Left cardiac atrium (tissue), 2 donors: ENCODE measurements around the gene PLPPR2. TPM values are rescaled to one million over a fixed set of nuclear protein-coding genes. Genes with fewer than 3 reads are reported as not detected.

ENCODE experiments used
- total RNA-seq, 2 donors: library from RNA; stranded (reverse); fragmentation: NEBNext Ultra II Directional; extraction: Animal tissue kit (Norgen Biotek cat#: 25700); gene quantifications; one replicate each; pipeline ENCODE4 v1.2.1, GENCODE V29; 2021
- donor health status: DM: no; HTN: yes; CAD: no; lungs with severe emphysema.
- donor health status: DM: yes; HTN: yes; CAD: no.

The PLPPR2 gene
- total RNA-seq, 2 donors from 2014 or later: 23.5 to 28.3 TPM

Other genes starting within 250 kb of the PLPPR2 start
- 1 to 10 TPM; 3.4 to 3.9 TPM for gene SPC24, start 199.7 kb upstream of the PLPPR2 start, total RNA-seq
- 100 to 1,000 TPM; 238 to 255 TPM for gene KANK2, start 157.9 kb upstream of the PLPPR2 start, total RNA-seq
- gene ANGPTL8, start 115.8 kb upstream of the PLPPR2 start, total RNA-seq: 10 to 100 TPM in 1 of 2 donors, 1 to 10 TPM in 1; 4.0 to 20.3 TPM
- 10 to 100 TPM; 37.5 to 61.1 TPM for gene DOCK6, start 92.9 kb upstream of the PLPPR2 start, total RNA-seq
- not detected for gene TSPAN16, start 59.3 kb upstream of the PLPPR2 start, total RNA-seq
- 10 to 100 TPM; 12.2 to 14.2 TPM for gene RAB3D, start 15.8 kb upstream of the PLPPR2 start, total RNA-seq
- gene TMEM205, start 9.2 kb upstream of the PLPPR2 start, total RNA-seq: 10 to 100 TPM; 89.9 to 96.6 TPM
- gene CCDC159, start 8.9 kb upstream of the PLPPR2 start, total RNA-seq: 10 to 100 TPM; 16.4 to 20.0 TPM
- gene SWSAP1, start 19.2 kb downstream of the PLPPR2 start, total RNA-seq: 1 to 10 TPM; 1.3 to 1.5 TPM
- 1 to 10 TPM; 7.5 to 7.7 TPM for gene EPOR, start 28.9 kb downstream of the PLPPR2 start, total RNA-seq
- 10 to 100 TPM; 11.3 to 15.1 TPM for gene RGL3, start 63.9 kb downstream of the PLPPR2 start, total RNA-seq
- under 1 TPM; 0.56 to 0.68 TPM for gene ODAD3, start 79.7 kb downstream of the PLPPR2 start, total RNA-seq
- 100 to 1,000 TPM; 132 to 139 TPM for gene PRKCSH, start 80.2 kb downstream of the PLPPR2 start, total RNA-seq
- under 1 TPM; 0.24 to 0.50 TPM for gene ELAVL3, start 125.6 kb downstream of the PLPPR2 start, total RNA-seq
- gene ZNF653, start 150.4 kb downstream of the PLPPR2 start, total RNA-seq: 1 to 10 TPM; 3.7 to 4.9 TPM
- 100 to 1,000 TPM in 1 of 2 donors, 10 to 100 TPM in 1; 99.4 to 105 TPM for gene ECSIT, start 173.7 kb downstream of the PLPPR2 start, total RNA-seq
- gene CNN1, start 183.4 kb downstream of the PLPPR2 start, total RNA-seq: 100 to 1,000 TPM; 159 to 208 TPM
- gene ELOF1, start 203.8 kb downstream of the PLPPR2 start, total RNA-seq: 10 to 100 TPM; 36.8 to 37.2 TPM
- 1 to 10 TPM; 4.5 to 5.4 TPM for gene ACP5, start 222.2 kb downstream of the PLPPR2 start, total RNA-seq
- gene ZNF627, start 242.1 kb downstream of the PLPPR2 start, total RNA-seq: 1 to 10 TPM; 5.1 to 5.4 TPM